Measurements from ENCODE around the gene ZSCAN9. TPM values are rescaled to one million over a fixed set of nuclear protein-coding genes. Genes with fewer than 3 reads are reported as not detected.

The ZSCAN9 gene
- 16.7 and 17.3 TPM in 2 replicates for total RNA-seq

GRCh38 chr6:28225056-28225834 is at the start of gene ZSCAN9:
TSS of gene ZSCAN9 (plus strand) at chr6:28225275. CDS start at chr6:28227085, 1,810 bp downstream.

DNA sequence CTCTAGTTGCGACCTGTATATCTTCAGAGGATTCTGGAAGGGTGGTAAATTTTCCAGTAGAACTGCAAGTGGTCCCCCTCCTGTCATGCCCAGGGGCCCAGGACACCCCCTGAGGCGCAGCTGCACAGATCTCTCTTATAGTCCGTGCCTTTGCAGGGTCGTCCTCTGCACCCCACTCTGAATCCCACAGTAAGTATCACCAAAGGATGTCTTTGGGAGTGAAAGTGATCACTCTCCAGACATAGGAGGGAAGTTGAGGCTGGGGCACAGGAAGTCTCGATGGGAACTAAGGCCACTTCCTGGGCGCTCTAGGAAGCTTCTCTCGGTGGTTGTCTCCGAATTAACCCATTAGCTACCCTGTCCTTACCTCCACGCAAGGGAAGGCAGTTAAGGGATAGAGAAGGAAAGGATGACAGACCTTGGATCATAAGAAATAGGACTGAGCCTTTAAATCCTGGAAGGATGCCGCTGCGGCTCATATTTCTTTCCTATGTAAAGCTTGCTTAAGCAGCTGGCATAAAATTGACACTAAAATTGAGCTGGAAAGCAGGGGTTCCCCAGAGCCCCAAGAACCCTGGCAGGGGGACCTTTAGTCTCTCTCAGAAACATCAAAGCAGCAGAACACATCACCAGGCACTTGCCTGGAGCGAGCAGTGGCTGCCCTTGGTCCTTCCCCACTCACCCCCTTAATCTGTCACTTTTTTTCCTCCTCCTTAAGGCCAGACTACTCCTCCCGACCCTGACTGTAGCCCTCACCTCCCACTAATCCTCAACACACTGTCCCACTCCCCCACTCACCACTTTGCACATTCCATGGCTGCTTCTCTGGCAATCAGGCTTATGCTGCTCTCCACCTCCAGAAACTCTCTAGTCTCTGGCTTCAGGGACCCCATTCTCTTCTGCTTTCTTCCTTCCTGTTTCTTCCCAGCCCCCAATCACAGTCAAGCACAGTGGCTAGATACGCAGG is 27.2 kb downstream of the ZSCAN9 start, which contains the start of gene ZKSCAN4:
Gene ZKSCAN4 (minus strand): TSS at position 261 of the 967 bp plus-strand sequence. CDS start 289 bp downstream, outside the sequence.

GRCh38 chr6:28258877-28259777 is 34.1 kb downstream of the ZSCAN9 start, which contains the start of gene NKAPL:
TSS of gene NKAPL (plus strand) at chr6:28259297. CDS start at chr6:28259372, 75 bp downstream.

GRCh38 chr6:28266962-28267694 is 42.1 kb downstream of the ZSCAN9 start, which contains the start of gene ZSCAN26:
TSS of gene ZSCAN26 (plus strand) at chr6:28267143. CDS start at chr6:28271920, 4,777 bp downstream.

GRCh38 chr6:28281288-28282064 is 56.4 kb downstream of the ZSCAN9 start, which contains the start of gene PGBD1:
TSS of gene PGBD1 (plus strand) at chr6:28281572. CDS start at chr6:28283814, 2,242 bp downstream.

Other genes starting within 250 kb of the ZSCAN9 start
- 0.27 and 0.29 TPM in 2 replicates for gene ZNF165, start 144.7 kb upstream of the ZSCAN9 start, total RNA-seq
- gene ZSCAN16, start 100.7 kb upstream of the ZSCAN9 start, total RNA-seq, result 7.1 and 8.4 TPM in 2 replicates
- gene ZKSCAN8, start 83.4 kb upstream of the ZSCAN9 start, total RNA-seq, result 22.6 and 23.9 TPM in 2 replicates
- gene ZKSCAN4, start 27.0 kb downstream of the ZSCAN9 start, total RNA-seq, result 3.2 and 4.8 TPM in 2 replicates
- gene NKAPL, start 34.0 kb downstream of the ZSCAN9 start, total RNA-seq, result 0.43 and 0.80 TPM in 2 replicates
- 15.0 and 15.1 TPM in 2 replicates for gene ZSCAN26, start 41.9 kb downstream of the ZSCAN9 start, total RNA-seq
- 9.1 and 9.7 TPM in 2 replicates for gene PGBD1, start 56.3 kb downstream of the ZSCAN9 start, total RNA-seq
- 66.2 and 80.3 TPM in 2 replicates for gene ZSCAN31, start 110.9 kb downstream of the ZSCAN9 start, total RNA-seq
- 3.1 and 3.4 TPM in 2 replicates for gene ZKSCAN3, start 124.7 kb downstream of the ZSCAN9 start, total RNA-seq
- 4.9 and 5.7 TPM in 2 replicates for gene ZSCAN12, start 174.5 kb downstream of the ZSCAN9 start, total RNA-seq
- gene ZSCAN23, start 218.2 kb downstream of the ZSCAN9 start, total RNA-seq, result 0.65 and 1.5 TPM in 2 replicates